NT2/D1 (cell line): ENCODE results near the gene PRKCQ.
"Not testable (repeated sequence)": the region's sequence is repeated elsewhere in the genome, so short reads cannot be mapped to it uniquely, and the experiment has no call there.

Source experiments
- DNase-seq: peaks from one replicate; pipeline ENCODE4 v3.0.0-alpha.2; 2011; ENCODE audit warnings: low read depth, low spot score
- H3K27me3 ChIP-seq: 2 replicates; pipeline ENCODE4 v1.6.0; 2011; ENCODE audit warnings: mild to moderate bottlenecking; ENCODE audit not compliant: insufficient read length, insufficient read depth
- H3K36me3 ChIP-seq: 2 replicates; pipeline ENCODE4 v1.6.1; 2011; ENCODE audit warnings: mild to moderate bottlenecking, low read length, mixed read lengths; ENCODE audit not compliant: insufficient read depth, insufficient read length
- H3K4me1 ChIP-seq: 2 replicates; pipeline ENCODE4 v1.5.1; 2011; ENCODE audit not compliant: insufficient read depth, insufficient read length
- H3K4me3 ChIP-seq: 2 replicates; pipeline ENCODE4 v1.5.1; 2011; ENCODE audit warnings: low read depth; ENCODE audit not compliant: insufficient read length
- H3K9ac ChIP-seq: 2 replicates; pipeline ENCODE4 v1.6.0; 2011; ENCODE audit warnings: low read depth; ENCODE audit not compliant: insufficient read length
- H3K9me3 ChIP-seq: 2 replicates; pipeline ENCODE4 v1.5.1; 2011; ENCODE audit warnings: mild to moderate bottlenecking, low read length; ENCODE audit not compliant: insufficient read depth
- SUZ12 ChIP-seq: IDR thresholded peaks from 2 replicates; pipeline ENCODE4 v1.6.1; 2011; ENCODE audit not compliant: insufficient read length, insufficient read depth; ENCODE audit errors: extremely low read depth
- YY1 ChIP-seq: IDR thresholded peaks from 2 replicates; pipeline ENCODE4 v1.6.1; 2011; ENCODE audit not compliant: insufficient read length, insufficient read depth
- ZNF274 ChIP-seq: IDR thresholded peaks from 2 replicates; pipeline ENCODE4 v1.6.1; 2011; ENCODE audit warnings: mild to moderate bottlenecking, low read depth, low read length

The PRKCQ gene

DNA sequence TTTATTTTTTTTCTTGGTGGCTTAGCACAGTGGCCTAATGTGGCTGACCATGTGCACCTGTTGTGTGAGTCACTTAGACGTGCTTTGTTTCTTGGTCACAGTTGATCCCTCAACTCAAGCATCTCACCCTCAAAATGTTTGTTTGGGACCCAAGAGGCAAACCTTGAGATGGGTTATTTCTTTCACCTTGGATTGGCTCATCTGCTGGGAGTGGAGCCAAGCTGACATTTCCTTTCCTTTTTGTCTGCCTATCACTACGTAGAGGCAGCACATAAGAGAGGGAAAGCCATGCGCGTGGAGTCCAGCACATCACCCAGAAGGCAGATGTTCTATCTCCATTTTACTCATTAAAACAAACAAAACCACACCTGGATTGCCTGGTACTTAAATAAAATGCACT, 6.4 kb upstream of the PRKCQ start:
- Histone ChIP-seq H3K9ac (no peak overlapping the region), H3K4me3 (no peak overlapping the region), H3K4me1 (no peaks in the 10 kb centered on the region), H3K36me3 (peaks cover 18% of the 10 kb centered on the region), H3K9me3 (no peaks in the 10 kb centered on the region), H3K27me3 (no peaks in the 10 kb centered on the region)
- DNase-seq, result no peak
- TF ChIP-seq SUZ12 (no peak), YY1 (no peak), ZNF274 (no peak)

- H3K36me3 ChIP-seq, result peaks cover 18% of the 10 kb centered on the region
- no peak overlapping the region for H3K4me3 ChIP-seq
- no peak for DNase-seq
- no peak overlapping the region for H3K9ac ChIP-seq
- no peak for TF ChIP-seq YY1
- TF ChIP-seq SUZ12, result no peak
- TF ChIP-seq ZNF274, result no peak
- H3K9me3 ChIP-seq, result no peaks in the 10 kb centered on the region
- peaks cover 2% of the 10 kb centered on the region for H3K4me1 ChIP-seq
- H3K27me3 ChIP-seq, result no peaks in the 10 kb centered on the region
Observed at GRCh38 chr10:6583447-6583846, 3.4 kb upstream of the PRKCQ start.

- not testable (repeated sequence) for H3K9me3 ChIP-seq, H3K4me1 ChIP-seq, H3K9ac ChIP-seq, DNase-seq, H3K4me3 ChIP-seq, H3K27me3 ChIP-seq
- H3K36me3 ChIP-seq, result peaks cover 16% of the 10 kb centered on the region
Observed at GRCh38 chr10:6582913-6583312, 2.8 kb upstream of the PRKCQ start.

GRCh38 chr10:6582298-6582697, 2.2 kb upstream of the PRKCQ start:
- Histone ChIP-seq H3K27me3 (no peaks in the 10 kb centered on the region), H3K9ac (no peak overlapping the region), H3K4me1 (peaks cover 2% of the 10 kb centered on the region), H3K36me3 (peaks cover 16% of the 10 kb centered on the region), H3K9me3 (no peaks in the 10 kb centered on the region), H3K4me3 (no peak overlapping the region)
- DNase-seq, result no peak
- TF ChIP-seq SUZ12, result no peak
- no peak for TF ChIP-seq YY1
- no peak for TF ChIP-seq ZNF274

DNA sequence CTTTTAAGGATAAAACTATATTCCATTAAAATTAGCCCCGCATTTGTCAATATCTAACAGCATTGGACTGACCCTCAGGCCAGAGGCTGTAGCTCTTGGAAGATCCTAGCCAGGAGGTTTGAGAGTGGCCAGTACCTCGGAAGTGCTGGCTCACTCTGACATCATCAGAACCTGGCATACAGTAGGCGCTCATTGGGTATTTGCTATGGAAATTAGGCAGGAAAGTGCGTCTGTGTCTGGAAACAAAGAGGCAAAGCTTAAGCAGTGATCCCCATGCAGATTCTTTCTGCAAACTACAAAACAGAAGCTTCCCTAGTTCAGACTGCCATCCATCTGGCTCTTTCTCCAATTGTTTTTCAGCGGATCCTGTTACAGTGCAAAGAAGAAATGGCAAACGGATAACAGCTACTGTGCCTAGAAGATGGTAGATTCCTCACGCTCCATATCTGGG, 1.7 kb upstream of the PRKCQ start:
- Histone ChIP-seq H3K9me3 (no peaks in the 10 kb centered on the region), H3K4me3 (no peak overlapping the region), H3K9ac (no peak overlapping the region), H3K4me1 (peaks cover 2% of the 10 kb centered on the region), H3K36me3 (peaks cover 16% of the 10 kb centered on the region), H3K27me3 (no peaks in the 10 kb centered on the region)
- TF ChIP-seq SUZ12 (no peak), ZNF274 (no peak), YY1 (no peak)
- DNase-seq, result no peak

- DNase-seq, H3K4me1 ChIP-seq, H3K9ac ChIP-seq: not testable (repeated sequence)
Observed at GRCh38 chr10:6581223-6581622, 1.1 kb upstream of the PRKCQ start.

GRCh38 chr10:6580279-6581029, 378 bp upstream of the PRKCQ start:
- peaks cover 2% of the 10 kb centered on the region for H3K4me1 ChIP-seq
- H3K9ac ChIP-seq, result peak overlapping the region; percentile 79
- DNase-seq, result no peak
- H3K27me3 ChIP-seq, result no peaks in the 10 kb centered on the region
- peak overlapping the region; percentile 71 for H3K4me3 ChIP-seq
- TF ChIP-seq ZNF274 (no peak), SUZ12 (no peak), YY1 (no peak)
- peaks cover 13% of the 10 kb centered on the region for H3K36me3 ChIP-seq
- H3K9me3 ChIP-seq, result no peaks in the 10 kb centered on the region

More at GRCh38 chr10:6581223-6581622, 1.1 kb upstream of the PRKCQ start:
- H3K4me3 ChIP-seq, result peak overlapping the region; percentile 71
- not testable (repeated sequence) for H3K27me3 ChIP-seq, H3K9me3 ChIP-seq
- peaks cover 13% of the 10 kb centered on the region for H3K36me3 ChIP-seq

DNA sequence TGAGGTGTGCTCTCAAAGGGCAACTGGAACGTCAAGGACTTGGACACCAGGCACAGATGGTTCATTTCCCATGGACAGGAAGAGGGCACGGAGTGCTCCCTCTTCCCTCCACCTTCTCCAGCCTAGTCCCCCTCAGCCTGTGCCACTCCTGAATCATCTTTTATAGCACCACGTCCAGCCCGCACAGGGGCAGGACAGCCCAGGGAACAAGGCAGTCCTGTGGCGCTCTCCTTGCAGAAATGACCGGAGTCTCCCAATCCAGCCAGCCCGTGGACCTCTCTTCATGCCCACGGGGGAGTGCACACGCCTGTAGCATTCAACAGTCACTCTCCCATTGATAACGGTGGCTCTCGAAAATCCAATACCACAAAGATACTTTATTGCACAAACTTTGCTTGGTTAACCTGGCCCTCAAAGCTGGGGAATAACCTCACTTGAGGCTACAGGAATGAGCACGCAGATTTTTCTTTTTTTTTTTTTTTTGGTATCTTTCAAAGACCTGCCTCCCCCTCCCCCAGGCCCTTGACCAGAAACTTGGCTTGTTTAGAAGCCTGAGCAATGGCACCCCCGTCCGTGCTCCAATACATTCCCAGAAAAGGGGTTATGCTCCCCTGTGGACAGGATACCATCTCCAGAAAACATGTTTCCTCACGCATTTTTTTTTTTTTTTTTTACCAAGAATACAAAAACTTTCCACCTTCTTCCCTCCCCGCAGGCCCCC, 733 bp downstream of the PRKCQ start:
- peaks cover 2% of the 10 kb centered on the region for H3K4me1 ChIP-seq
- H3K36me3 ChIP-seq, result peaks cover 6% of the 10 kb centered on the region
- DNase-seq, result no peak
- TF ChIP-seq SUZ12 (no peak), ZNF274 (no peak), YY1 (no peak)
- peak overlapping the region; percentile 61 for H3K9ac ChIP-seq
- peak overlapping the region; percentile 42 for H3K4me3 ChIP-seq
- no peaks in the 10 kb centered on the region for H3K9me3 ChIP-seq
- no peaks in the 10 kb centered on the region for H3K27me3 ChIP-seq
